Keratinocyte (primary cell): ENCODE data around the gene LZTS2.

Source experiments
- EZH2 ChIP-seq: IDR thresholded peaks from one replicate; pipeline ENCODE4 v1.6.1; 2012; ENCODE audit warnings: inconsistent platforms, mild to moderate bottlenecking, low read length, moderate library complexity
- TF ChIP-seq, protein P1 (sequence below), 3 experiments: IDR thresholded peaks in 1 of 3; conservative IDR thresholded peaks in 1 of 3; optimal IDR thresholded peaks in 1 of 3; 2 replicates in 2 of 3; 3 replicates in 1 of 3; pipeline versions ENCODE3 to v1.5.1; 2011; ENCODE audit warnings: low read length in 3 of 3, mild to moderate bottlenecking in 3 of 3, moderate library complexity in 2 of 3, control low read depth in 1 of 3, inconsistent platforms in 1 of 3; ENCODE audit not compliant: insufficient read depth in 2 of 3; ENCODE audit errors: extremely low read depth in 1 of 3

DNA sequence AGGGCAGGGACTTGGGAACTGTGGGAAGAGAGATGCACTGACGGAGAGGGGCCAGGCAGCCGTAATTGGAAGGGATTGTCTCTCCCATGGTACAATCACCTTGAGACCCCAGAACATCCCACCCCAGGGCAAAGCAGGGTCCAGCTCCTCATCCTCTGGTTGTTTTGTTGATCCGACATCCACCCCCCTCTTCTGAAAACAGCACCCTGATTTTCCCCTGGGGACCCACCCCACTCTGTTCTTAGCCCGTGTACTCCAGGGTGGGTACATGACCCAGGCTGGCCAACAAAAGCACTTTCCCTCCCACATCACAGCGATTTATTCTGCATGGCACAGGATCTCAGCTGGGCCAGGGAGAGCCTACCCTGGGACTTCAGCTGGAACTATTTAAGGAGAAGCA is 17.2 kb downstream of the LZTS2 start:
- TF ChIP-seq, protein P1, sequence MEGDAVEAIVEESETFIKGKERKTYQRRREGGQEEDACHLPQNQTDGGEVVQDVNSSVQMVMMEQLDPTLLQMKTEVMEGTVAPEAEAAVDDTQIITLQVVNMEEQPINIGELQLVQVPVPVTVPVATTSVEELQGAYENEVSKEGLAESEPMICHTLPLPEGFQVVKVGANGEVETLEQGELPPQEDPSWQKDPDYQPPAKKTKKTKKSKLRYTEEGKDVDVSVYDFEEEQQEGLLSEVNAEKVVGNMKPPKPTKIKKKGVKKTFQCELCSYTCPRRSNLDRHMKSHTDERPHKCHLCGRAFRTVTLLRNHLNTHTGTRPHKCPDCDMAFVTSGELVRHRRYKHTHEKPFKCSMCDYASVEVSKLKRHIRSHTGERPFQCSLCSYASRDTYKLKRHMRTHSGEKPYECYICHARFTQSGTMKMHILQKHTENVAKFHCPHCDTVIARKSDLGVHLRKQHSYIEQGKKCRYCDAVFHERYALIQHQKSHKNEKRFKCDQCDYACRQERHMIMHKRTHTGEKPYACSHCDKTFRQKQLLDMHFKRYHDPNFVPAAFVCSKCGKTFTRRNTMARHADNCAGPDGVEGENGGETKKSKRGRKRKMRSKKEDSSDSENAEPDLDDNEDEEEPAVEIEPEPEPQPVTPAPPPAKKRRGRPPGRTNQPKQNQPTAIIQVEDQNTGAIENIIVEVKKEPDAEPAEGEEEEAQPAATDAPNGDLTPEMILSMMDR (optimal IDR thresholded peaks at IDR 0.05 in 1 of 3, IDR thresholded peaks at IDR 0.05 in 1 of 3, conservative IDR thresholded peaks at IDR 0.05 in 1 of 3; ENCODE audit: extremely low read depth in 1 of 3, insufficient read depth in 2 of 3, low read length in 3 of 3): no peak
- TF ChIP-seq EZH2: no peak
